ENCODE results near the gene NTMT2. TPM values are rescaled to one million over a fixed set of nuclear protein-coding genes. Genes with fewer than 3 reads are reported as not detected.

The NTMT2 gene
- total RNA-seq, 1 donor, result not detected

GRCh38 chr1:170133766-170134495, 11.8 kb upstream of the NTMT2 start:
- Histone ChIP-seq H3K79me2 (ENCODE audit: insufficient read depth, low read length) (no peaks in the 10 kb centered on the region), H3K27ac (ENCODE audit: low read depth, low read length) (no peak overlapping the region), H4K20me1 (ENCODE audit: insufficient read depth, low read length) (no peaks in the 10 kb centered on the region), H3K4me3 (ENCODE audit: insufficient read depth, low read length) (no peak overlapping the region), H3K27me3 (ENCODE audit: insufficient read depth, low read length) (no peaks in the 10 kb centered on the region), H3K4me2 (ENCODE audit: insufficient read depth, low read length) (no peak overlapping the region), H2AFZ (ENCODE audit: low read length) (no peak overlapping the region), H3K9me3 (ENCODE audit: low read depth, low read length) (no peaks in the 10 kb centered on the region), H3K4me1 (ENCODE audit: insufficient read depth, low read length) (no peaks in the 10 kb centered on the region), H3K36me3 (ENCODE audit: insufficient read depth, low read length) (no peaks in the 10 kb centered on the region)
- DNase-seq (ENCODE audit: insufficient read length, low spot score, missing footprints), result peak; percentile 36
- no peak for TF ChIP-seq CTCF (IDR thresholded peaks at IDR 0.05; ENCODE audit: extremely low read depth, low read depth, low read length)

- DNase-seq (ENCODE audit: insufficient read length, low spot score, missing footprints), result no peak
- no peak overlapping the region for H3K4me3 ChIP-seq (ENCODE audit: insufficient read depth, low read length)
- no peaks in the 10 kb centered on the region for H3K36me3 ChIP-seq (ENCODE audit: insufficient read depth, low read length)
- H3K79me2 ChIP-seq (ENCODE audit: insufficient read depth, low read length), result no peaks in the 10 kb centered on the region
- H3K27ac ChIP-seq (ENCODE audit: low read depth, low read length), result no peak overlapping the region
- no peaks in the 10 kb centered on the region for H3K4me1 ChIP-seq (ENCODE audit: insufficient read depth, low read length)
- H4K20me1 ChIP-seq (ENCODE audit: insufficient read depth, low read length), result no peaks in the 10 kb centered on the region
- TF ChIP-seq CTCF (IDR thresholded peaks at IDR 0.05; ENCODE audit: extremely low read depth, low read depth, low read length), result no peak
- H3K4me2 ChIP-seq (ENCODE audit: insufficient read depth, low read length), result no peak overlapping the region
- no peak overlapping the region for H2AFZ ChIP-seq (ENCODE audit: low read length)
- H3K27me3 ChIP-seq (ENCODE audit: insufficient read depth, low read length), result no peaks in the 10 kb centered on the region
- no peaks in the 10 kb centered on the region for H3K9me3 ChIP-seq (ENCODE audit: low read depth, low read length)
Measured at GRCh38 chr1:170134521-170134920, 11.2 kb upstream of the NTMT2 start.

GRCh38 chr1:170140371-170140770, 5.4 kb upstream of the NTMT2 start:
- no peak overlapping the region for H2AFZ ChIP-seq (ENCODE audit: low read length)
- no peaks in the 10 kb centered on the region for H4K20me1 ChIP-seq (ENCODE audit: insufficient read depth, low read length)
- TF ChIP-seq CTCF (IDR thresholded peaks at IDR 0.05; ENCODE audit: extremely low read depth, low read depth, low read length), result no peak
- H3K79me2 ChIP-seq (ENCODE audit: insufficient read depth, low read length), result no peaks in the 10 kb centered on the region
- DNase-seq (ENCODE audit: insufficient read length, low spot score, missing footprints), result no peak
- H3K4me1 ChIP-seq (ENCODE audit: insufficient read depth, low read length), result no peaks in the 10 kb centered on the region
- H3K4me2 ChIP-seq (ENCODE audit: insufficient read depth, low read length), result no peak overlapping the region
- H3K36me3 ChIP-seq (ENCODE audit: insufficient read depth, low read length), result no peaks in the 10 kb centered on the region
- H3K27me3 ChIP-seq (ENCODE audit: insufficient read depth, low read length), result no peaks in the 10 kb centered on the region
- no peaks in the 10 kb centered on the region for H3K9me3 ChIP-seq (ENCODE audit: low read depth, low read length)
- no peak overlapping the region for H3K4me3 ChIP-seq (ENCODE audit: insufficient read depth, low read length)
- H3K27ac ChIP-seq (ENCODE audit: low read depth, low read length), result no peak overlapping the region

- no peaks in the 10 kb centered on the region for H3K79me2 ChIP-seq (ENCODE audit: insufficient read depth, low read length)
- H3K36me3 ChIP-seq (ENCODE audit: insufficient read depth, low read length), result no peaks in the 10 kb centered on the region
- peak; percentile 14 for DNase-seq (ENCODE audit: insufficient read length, low spot score, missing footprints)
- no peaks in the 10 kb centered on the region for H4K20me1 ChIP-seq (ENCODE audit: insufficient read depth, low read length)
- H3K4me2 ChIP-seq (ENCODE audit: insufficient read depth, low read length), result no peak overlapping the region
- H3K4me3 ChIP-seq (ENCODE audit: insufficient read depth, low read length), result no peak overlapping the region
- no peak overlapping the region for H3K27ac ChIP-seq (ENCODE audit: low read depth, low read length)
- no peak for TF ChIP-seq CTCF (IDR thresholded peaks at IDR 0.05; ENCODE audit: extremely low read depth, low read depth, low read length)
- peaks cover 12% of the 10 kb centered on the region for H3K4me1 ChIP-seq (ENCODE audit: insufficient read depth, low read length)
- H3K27me3 ChIP-seq (ENCODE audit: insufficient read depth, low read length), result no peaks in the 10 kb centered on the region
- H3K9me3 ChIP-seq (ENCODE audit: low read depth, low read length), result no peaks in the 10 kb centered on the region
- no peak overlapping the region for H2AFZ ChIP-seq (ENCODE audit: low read length)
Measured at GRCh38 chr1:170145061-170145460, 698 bp upstream of the NTMT2 start.

All from osteoblast (primary cell).